Bone marrow (tissue), 2 donors: ENCODE data around the gene LCE1D.

Experiments used
- DNase-seq, 2 donors: peaks; one replicate each; lab custom pipeline; 2025; lab: John Stamatoyannopoulos, UW

LCE1D gene

GRCh38 chr1:152796421-152796820 is at the start of gene LCE1D:
LCE1D (plus strand) TSS chr1:152796721; CDS start chr1:152797795, 1,074 bp downstream.
- no peak for DNase-seq

- no peak for DNase-seq
Observed at GRCh38 chr1:152747831-152748230, 48.7 kb upstream of the LCE1D start.

- DNase-seq = no peak
Observed at GRCh38 chr1:152752225-152752624, 44.3 kb upstream of the LCE1D start.

- DNase-seq = no peak
Observed at GRCh38 chr1:152753586-152753985, 42.9 kb upstream of the LCE1D start.

- no peak for DNase-seq
Observed at GRCh38 chr1:152756872-152757271, 39.6 kb upstream of the LCE1D start.

GRCh38 chr1:152757747-152758146 is 38.8 kb upstream of the LCE1D start, which contains the start of gene KPRP:
KPRP (plus strand) TSS chr1:152758025; CDS start chr1:152759589, 1,564 bp downstream.
- no peak for DNase-seq

GRCh38 chr1:152758636-152759035 is 37.9 kb upstream of the LCE1D start:
- no peak for DNase-seq

- no peak for DNase-seq
Observed at GRCh38 chr1:152759453-152760173, 36.9 kb upstream of the LCE1D start.

GRCh38 chr1:152760551-152761190 is 35.9 kb upstream of the LCE1D start:
- no peak for DNase-seq

- no peak for DNase-seq
Observed at GRCh38 chr1:152761609-152762213, 34.8 kb upstream of the LCE1D start.

GRCh38 chr1:152768847-152769533 is 27.5 kb upstream of the LCE1D start:
- DNase-seq = no peak

GRCh38 chr1:152770411-152770810 is 26.1 kb upstream of the LCE1D start:
- DNase-seq = no peak

GRCh38 chr1:152774875-152775274 is 21.6 kb upstream of the LCE1D start, which contains the start of gene LCE1F:
LCE1F (plus strand) TSS chr1:152775140; CDS start chr1:152776372, 1,232 bp downstream.
- no peak for DNase-seq

- no peak for DNase-seq
Observed at GRCh38 chr1:152776361-152776760, 20.2 kb upstream of the LCE1D start.

GRCh38 chr1:152777510-152778137 is 18.9 kb upstream of the LCE1D start:
- DNase-seq = no peak

GRCh38 chr1:152783095-152783494 is 13.4 kb upstream of the LCE1D start:
- no peak for DNase-seq

GRCh38 chr1:152786077-152786476 is 10.4 kb upstream of the LCE1D start, which contains the start of gene LCE1E:
LCE1E (plus strand) TSS chr1:152786257; CDS start chr1:152787300, 1,043 bp downstream.
- DNase-seq = no peak

- DNase-seq = no peak
Observed at GRCh38 chr1:152795686-152796085, 835 bp upstream of the LCE1D start.

- no peak for DNase-seq
Observed at GRCh38 chr1:152801333-152801732, 4.8 kb downstream of the LCE1D start.

GRCh38 chr1:152806576-152806975 is 10.1 kb downstream of the LCE1D start, which contains the start of gene LCE1C:
LCE1C (minus strand) TSS chr1:152806651; CDS start chr1:152805478, 1,173 bp downstream.
- no peak for DNase-seq

GRCh38 chr1:152811050-152811449 is 14.5 kb downstream of the LCE1D start:
- no peak for DNase-seq

- DNase-seq = no peak
Observed at GRCh38 chr1:152811671-152812070, 15.2 kb downstream of the LCE1D start, which contains the start of gene LCE1B. LCE1B (plus strand) TSS chr1:152811971; CDS start chr1:152812447, 476 bp downstream.
